HG02884 (cell line): ENCODE measurements around the gene NLRC3.

Experiments
- ATAC-seq: cut with Tn5 transposase; IDR thresholded peaks from one replicate; pipeline ENCODE4 v1.9.1; 2021; ENCODE audit warnings: mild to moderate bottlenecking, moderate library complexity; ENCODE audit not compliant: unreplicated experiment

NLRC3 gene

GRCh38 chr16:3581392-3581791, 4.2 kb upstream of the NLRC3 start:
- ATAC-seq: no peak

DNA sequence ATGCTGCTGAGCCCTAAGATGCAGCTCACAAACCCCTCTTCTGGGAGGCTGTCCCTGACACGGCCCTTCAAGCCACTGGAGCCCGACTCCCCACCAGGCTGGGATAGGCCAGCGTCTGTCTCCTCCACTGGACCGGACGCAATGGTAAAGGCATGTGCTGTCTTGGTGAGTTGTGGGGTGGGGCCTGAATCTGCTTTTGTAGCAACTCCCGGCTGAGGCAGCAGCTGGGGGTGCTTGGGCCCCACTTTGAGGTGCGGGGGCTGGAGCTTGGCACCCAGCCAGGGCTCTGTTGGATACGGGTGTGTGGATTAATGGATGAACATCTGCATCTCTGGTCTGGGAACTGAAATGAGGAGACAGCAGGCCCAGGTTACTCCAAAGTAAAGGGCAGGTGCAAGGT, 3.5 kb upstream of the NLRC3 start:
- ATAC-seq: no peak

DNA sequence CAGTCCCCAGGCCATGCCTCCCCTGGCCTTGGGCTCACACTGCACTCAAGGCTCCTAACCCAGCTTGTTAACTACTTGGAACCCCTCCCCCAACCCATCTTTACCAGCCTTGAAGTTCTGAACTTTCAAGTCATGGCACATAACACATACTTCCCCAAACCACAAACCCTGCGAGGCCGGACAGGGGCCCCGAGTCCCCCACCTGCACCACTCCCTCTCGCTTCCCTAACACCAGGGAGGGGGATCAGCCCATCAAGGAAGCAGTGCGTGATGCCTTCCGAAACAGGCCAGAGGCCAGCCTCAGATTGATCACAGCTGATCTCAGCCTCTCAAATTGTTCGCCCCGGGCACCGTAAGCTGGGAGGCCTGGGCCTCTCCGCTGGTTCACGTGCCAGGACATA, 3.0 kb upstream of the NLRC3 start:
- ATAC-seq: no peak

GRCh38 chr16:3579776-3580175, 2.6 kb upstream of the NLRC3 start:
- no peak for ATAC-seq

DNA sequence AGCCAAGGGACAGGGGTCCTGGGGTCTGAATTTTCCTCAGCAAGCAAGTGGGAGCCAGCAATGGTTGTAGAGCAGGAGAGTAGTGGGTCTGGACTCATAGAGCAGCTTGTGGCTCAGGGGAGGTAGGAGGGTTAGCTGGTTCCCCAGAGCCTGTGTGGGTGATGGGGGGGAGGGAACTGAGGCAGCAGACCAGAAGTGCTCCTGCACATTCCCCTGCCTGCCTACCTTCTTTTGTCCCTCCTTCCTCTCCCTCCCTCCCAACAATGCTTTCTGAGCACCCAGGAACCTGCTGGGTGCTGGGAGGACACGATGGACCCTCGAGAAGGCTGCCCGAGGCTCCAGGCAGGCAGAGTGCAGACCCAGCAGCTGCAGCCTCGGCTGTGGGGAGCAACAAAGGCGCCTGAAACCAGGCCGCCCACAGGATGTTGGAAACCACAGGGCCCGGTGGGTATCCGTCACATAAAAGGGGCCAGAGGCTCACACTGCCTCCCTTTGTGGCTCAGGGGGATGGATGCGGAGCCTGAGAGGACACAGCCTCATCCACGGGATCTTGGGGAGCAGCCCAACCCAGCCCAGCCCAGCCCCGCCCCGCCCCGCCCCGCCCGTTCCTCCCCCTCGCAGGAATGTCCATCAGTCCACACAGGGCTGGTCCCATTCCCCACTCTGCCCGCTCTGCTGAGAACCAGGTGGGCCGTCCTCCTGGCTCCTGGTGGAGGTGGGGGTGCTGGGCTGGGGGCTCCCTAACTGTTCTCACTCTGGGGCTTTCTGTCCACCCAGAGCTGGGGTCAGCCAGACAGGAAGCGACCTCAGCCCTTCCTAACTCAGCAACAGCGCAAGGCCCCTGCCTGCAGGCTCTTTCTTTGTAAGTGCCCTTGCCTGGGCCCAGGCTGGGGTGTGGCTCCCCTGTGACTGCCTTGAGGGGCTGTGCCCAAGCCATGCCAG, 1.7 kb upstream of the NLRC3 start:
- ATAC-seq: no peak

DNA sequence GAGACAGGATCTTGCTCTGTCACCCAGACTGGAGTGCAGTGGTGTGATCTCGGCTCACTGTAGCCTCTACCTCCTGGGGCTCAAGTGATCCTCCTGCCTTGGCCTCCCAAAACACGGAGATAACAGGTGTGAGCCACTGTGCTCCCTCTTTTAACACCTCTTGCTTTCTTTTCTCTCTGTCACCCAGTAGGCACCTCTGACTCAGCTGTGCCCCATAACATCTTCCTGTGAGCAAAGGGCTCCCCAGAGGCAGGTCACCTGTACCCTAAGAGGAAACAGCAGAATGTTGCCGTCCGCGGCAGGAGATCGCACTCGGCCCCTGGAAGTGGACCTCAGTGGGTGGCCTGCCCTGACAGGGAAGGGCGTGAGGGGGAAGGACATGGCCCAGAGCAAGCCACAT, 918 bp upstream of the NLRC3 start:
- no peak for ATAC-seq

GRCh38 chr16:3576211-3576610, 992 bp downstream of the NLRC3 start:
- ATAC-seq: no peak

GRCh38 chr16:3575491-3575890, 1.7 kb downstream of the NLRC3 start:
- no peak for ATAC-seq

DNA sequence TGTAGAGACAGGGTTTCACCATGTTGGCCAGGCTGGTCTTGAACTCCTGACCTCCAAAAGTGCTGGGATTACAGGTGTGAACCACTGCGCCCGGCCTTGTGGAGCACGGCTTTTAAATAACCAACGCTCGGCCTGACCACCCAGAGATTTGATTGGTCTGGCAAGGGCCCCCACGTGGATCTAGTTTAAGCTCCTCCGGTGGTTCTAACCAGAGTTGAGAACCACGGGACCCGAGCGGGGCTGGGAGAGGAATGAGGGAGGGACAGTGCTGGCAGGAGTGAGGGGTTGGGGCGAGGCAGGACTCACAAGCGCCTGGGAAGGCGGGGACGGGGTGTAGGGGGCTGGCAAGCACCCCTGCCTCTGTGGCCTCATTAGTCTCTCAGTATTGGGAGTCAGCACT, 3.0 kb downstream of the NLRC3 start:
- no peak for ATAC-seq

DNA sequence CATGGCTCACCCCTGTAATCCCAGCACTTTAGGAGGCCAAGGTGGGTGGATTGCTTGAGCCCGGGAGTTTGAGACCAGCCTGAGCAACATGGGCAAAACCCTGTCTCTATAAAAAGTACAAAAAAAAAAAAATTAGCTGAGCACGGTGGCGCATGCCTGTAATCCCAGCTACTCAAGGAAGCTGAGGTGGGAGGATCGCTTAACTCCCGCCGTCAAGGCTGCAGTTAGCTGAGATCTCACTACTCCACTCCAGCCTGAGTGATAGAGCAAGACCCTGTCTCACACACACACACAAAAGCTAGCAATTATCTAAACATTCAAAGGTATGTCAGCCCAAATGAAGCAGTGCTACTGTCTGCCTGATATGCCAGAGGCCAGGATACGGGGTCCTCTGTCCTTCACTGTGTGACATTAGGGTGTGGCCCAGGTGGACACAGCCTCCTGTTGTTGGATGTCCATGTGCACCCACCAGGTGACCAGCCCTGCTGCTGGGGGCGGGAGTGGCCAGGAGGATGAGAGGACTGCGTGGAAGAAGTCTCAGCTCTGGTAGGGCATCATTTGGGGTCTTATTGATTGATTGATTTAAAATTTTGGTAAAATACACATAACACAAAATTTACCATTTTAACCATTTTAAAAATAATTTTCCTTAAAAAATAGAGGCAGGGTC, 3.9 kb downstream of the NLRC3 start:
- ATAC-seq: no peak

DNA sequence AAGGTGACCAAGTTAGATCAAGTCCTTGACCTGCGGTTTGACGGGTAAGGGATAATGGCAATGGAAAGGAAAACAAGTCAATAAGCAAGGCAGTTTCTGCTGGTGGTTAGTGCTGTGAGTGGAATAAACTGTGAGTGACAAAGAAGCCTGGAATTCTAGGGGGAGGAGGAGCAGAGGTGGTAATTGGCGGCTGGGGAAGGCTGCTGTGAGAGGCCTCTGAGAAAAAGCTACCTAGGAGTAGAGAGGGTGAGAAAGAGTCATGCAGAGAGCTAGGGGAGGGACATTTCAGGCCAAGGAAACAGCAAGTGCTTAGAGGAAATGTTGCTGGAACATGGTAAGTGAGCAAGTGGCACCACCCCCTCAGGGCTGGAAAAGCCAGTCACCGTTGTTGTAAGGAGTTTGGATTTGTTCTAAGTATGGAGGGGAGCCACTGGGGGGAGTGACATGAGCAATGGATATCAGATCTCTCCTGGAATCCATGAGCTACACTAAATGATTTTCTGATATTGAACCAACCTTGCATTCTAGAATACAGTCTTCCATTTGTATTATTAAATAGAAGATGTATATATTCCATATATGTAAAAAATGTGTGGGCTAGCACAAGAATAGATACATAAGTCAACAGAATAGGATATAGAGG, 6.7 kb downstream of the NLRC3 start:
- ATAC-seq: no peak

- no peak for ATAC-seq
Observed at GRCh38 chr16:3569851-3570250, 7.4 kb downstream of the NLRC3 start.

DNA sequence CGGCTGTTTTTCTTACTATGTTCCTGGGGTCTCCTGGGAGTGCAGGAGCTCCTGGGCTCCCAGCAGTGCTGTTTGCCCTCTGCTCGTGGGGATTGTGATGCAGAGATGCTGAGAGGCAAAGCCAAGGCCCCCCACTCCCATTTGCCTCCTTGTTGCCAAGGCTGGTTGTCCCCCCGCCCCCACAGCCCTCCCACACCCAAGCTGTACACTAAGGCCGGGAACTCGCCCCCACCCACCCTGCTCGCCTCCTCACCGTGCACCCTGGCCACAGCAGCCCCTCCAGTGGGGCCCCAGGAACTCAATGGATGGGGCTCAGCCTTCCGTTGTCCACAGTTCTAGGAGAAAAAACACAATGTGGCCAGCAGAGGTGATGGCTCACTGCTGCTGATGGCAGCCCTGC, 10.2 kb downstream of the NLRC3 start:
- ATAC-seq: no peak

DNA sequence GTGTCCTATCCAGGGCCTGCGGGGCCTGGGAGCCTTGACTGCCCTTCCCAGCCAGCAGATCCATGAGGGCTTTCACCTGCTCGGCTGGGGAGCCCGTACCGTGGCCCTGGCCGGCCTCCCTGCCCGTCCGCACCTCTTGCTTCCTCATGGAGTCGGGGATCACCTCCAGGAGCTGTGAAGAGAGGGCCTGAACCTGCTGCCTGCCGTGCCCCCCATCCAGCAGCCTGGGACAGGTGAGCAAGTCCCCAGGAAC, 12.4 kb downstream of the NLRC3 start:
- ATAC-seq: no peak

DNA sequence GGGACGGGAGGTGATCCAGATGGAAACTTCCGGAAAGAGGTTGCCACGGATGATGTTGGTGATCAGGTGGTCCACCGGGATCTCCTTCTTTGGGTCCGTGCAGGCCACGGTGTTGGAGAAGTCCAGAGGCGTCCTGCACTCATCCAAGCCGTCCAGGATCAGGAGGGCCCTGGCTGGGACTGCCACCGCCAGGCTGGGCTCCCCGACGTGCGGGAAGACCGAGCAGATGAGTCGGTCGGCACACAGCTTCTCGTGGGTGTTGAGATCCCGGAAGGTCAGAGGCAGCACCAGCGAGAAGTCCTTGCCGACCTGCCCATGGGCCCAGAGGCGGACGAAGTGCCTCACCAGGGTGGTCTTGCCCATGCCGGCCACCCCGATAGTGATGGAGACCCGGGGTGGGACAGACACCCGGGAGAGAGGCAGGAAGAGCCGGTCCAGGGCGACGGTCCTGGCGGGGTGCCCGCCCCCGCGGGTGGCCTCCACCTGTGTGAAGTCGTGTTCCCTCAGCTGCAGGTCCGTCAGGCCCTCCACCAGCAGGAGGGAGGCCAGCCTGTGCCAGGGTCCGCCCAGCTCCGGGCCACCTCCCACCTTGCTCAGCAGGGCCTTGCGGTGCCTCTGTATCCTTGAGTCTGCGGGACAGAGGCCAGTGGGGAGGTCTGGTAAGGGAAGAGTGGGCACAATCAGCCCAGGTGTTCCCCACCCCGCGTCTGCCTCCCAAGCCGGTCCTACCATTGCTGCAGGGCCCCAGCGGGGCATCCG, 12.9 kb downstream of the NLRC3 start:
- no peak for ATAC-seq

DNA sequence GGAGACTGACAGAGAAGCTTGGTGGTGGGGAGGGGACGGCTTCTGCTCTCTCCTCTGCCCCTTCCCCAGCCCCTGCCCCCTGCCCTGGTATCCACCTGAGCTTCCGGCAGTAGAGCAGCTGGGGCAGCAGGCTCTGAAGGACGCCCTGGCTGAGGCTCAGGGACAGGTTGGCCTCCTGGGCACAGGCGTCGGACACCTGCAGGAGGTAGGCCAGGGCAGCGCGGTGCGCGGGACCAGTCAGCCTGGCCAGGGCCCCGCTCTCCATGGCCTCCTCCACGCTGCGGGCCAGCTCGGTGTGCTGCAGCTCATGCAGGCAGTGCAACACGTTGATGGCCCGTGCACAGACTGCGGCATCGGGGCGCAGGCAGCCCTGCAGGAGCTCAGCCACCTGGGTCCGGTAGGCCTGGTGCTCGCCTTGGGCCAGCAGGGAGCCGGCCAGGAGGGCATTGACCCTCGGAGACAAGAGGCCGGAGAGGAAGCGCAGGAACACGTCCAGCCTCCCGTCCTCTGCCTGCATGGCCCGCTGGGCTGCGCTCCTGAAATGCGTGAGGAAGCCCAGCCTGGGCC, 14.2 kb downstream of the NLRC3 start:
- ATAC-seq: no peak

DNA sequence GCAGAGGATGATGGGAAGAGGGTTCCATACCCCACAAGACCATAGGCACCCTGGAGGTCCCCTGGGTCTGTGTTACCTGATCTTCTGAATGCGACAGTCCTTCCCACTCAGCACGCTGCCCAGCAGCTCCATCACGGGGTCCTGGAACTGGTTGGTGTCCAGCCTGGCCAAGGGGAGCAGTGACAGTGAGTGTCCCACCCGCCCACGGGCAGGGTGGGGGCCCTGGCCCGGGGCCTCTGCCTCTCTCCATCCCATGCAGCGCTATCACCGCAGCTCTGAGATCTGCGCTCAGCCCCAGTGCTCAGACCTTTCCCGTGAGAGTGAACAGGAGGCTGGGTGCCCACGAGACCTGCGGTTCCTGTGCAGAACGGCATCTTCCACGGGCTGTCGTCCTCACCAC, 15.6 kb downstream of the NLRC3 start:
- no peak for ATAC-seq

DNA sequence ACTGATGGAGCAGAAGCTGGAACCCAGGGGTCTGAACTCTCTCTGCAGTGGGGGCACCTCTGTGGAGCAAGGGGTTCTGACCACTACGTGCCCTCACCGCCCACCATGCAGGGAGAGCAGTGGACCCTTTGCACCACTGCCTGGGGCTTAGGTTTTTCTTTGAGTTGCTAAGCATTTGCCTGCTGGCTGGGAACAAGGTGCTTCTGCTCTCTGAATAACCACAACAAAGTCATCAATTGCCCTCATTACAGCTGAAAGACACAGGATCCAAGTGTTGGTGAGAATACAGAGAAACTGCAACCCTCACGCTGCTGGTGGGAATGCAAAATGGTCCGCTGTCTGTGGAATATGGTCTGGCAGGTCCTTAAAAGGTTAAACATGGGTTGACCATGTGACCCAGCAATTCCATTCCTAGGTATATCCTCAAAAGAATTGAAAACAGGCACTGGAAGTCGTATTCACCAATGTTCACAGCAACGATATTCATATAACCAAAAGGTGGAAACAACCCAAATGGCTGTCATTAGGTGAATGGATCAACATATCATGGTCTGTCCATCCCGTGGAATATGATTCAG, 22.8 kb downstream of the NLRC3 start:
- no peak for ATAC-seq

DNA sequence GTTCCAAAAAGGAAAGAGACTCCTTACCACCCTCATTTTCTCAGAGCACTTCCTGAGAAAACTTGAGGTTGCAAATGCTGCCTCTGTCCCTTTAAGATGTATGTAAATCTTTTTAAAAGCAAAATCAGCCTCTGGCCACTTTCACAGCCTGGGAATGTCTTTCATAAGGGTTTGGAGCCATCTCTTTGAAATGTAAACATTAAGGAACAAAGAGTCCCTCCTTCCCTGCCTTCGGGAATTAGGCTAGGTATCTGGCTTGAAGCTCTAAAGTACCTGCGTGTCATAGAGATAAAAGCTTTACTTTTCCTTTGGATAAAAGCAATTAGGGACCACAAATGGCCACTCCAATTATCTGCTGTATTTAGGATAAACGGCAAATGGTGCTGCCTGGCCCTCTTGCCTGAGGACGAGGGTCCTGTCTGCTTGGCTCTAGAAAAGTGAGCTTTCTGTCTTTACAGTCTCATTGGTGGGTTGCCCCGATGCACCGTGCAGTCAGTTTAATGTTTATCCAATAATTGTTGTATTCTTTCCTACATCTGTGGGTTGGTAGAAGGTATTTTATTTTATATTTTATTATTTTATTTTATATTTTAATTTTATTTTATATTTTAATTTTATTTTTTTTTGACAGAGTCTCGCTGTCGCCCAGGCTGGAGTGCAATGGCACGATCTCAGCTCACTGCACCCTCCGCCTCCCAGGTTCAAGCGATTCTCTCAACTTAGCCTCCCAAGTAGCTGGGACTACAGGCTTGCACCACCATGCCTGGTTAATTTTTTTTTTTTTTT, 23.9 kb downstream of the NLRC3 start:
- no peak for ATAC-seq
